NCI-H526 (cell line): ENCODE data around the gene ARMH3.
"Not testable (repeated sequence)": the region's sequence is repeated elsewhere in the genome, so short reads cannot be mapped to it uniquely, and the experiment has no call there.

Source experiments
- DNase-seq, 2 experiments: peaks; one replicate each; lab custom pipeline; 2025; lab: John Stamatoyannopoulos, UW

ARMH3 gene

DNA sequence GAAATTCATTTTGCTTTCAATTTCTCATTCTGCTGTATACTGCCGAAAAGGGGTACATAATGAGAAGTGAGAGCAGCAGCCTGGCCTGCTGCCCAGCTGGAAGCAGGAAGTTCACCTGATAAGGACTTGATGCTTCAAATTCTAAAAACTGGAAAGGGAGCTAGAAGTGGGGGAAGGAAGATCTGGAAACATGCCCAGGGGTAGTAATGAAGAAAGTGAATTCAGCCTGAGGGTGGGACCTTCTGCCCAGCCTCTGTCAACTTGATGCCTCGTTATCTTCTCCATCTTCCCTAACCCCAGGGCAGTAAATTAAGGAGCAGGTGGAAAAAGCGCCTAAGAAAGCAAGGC lies 69.4 kb downstream of the ARMH3 start:
- DNase-seq: no peak

DNA sequence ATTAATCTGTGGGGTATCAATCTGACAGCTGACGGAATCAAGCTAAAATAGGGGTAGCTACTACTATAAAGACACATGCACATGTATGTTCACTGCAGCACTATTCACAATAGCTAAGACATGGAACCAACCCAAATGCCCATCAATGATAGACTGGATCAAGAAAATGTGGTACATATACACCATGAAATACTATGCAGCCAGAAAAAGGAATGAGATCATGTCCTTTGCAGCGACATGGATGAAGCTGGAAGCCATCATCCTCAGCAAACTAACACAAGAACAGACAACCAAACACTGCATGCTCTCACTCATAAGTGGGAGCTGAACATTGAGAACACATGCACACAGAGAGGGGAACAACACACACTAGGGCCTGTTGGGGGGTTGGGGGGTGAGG lies 75.3 kb downstream of the ARMH3 start:
- not testable (repeated sequence) for DNase-seq

DNA sequence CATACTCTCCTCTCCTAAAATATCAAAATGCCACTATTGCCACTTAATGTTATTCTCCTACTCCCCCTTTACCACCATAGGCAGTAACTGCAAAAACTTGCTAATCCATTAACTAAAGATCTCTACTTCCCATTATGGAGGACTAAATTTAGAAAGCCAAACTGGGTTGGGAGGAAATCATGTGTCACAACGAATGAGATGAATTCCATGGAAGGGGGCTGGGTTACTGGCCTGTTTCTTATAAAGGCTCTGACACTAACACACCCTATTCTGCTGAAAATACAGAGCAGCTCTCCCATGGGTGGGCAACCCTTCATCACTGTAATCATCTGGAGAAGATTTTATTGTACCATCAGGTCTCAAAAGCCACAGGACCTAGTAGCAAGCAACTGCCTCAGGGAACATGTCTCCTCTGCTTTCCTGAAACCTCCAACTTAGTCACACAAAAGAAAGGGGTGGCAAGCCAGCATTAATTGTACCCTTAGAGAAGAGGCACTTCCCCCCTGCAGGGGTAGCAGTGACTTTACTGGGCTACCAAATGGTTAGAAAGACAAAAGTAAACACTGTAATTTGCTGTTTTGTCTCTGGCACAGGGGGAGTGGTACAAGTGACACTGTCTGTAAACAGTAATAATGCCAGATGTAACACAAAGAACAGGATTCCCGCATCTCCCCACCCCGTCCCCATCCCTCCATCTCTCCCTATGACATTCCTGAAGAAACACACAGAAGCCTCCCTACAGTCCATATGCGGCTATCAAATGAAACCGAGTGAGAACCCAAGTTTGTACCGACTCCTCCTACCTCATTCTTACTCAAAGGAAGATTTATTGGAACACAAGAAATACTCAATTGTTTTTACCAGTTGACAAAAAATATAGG lies 81.6 kb downstream of the ARMH3 start:
- DNase-seq: no peak

DNA sequence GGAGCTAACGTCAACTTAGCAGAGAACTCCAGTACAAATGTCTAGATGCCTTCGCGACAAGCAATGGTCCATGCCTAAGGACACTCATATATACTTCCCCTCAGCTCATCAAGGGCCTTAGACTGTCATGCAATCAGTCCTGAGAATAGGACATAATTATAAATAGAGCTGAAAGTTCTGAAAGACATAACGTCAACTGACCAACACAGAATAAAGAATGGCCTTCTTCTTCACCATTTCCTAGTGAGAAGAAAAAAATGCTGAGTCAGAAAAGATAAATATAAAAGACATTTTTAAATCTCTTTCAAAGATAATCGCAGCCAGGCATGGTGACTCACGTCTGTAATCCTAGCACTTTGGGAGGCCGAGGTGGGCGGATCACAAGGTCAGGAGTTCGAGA lies 83.2 kb downstream of the ARMH3 start:
- DNase-seq: no peak

DNA sequence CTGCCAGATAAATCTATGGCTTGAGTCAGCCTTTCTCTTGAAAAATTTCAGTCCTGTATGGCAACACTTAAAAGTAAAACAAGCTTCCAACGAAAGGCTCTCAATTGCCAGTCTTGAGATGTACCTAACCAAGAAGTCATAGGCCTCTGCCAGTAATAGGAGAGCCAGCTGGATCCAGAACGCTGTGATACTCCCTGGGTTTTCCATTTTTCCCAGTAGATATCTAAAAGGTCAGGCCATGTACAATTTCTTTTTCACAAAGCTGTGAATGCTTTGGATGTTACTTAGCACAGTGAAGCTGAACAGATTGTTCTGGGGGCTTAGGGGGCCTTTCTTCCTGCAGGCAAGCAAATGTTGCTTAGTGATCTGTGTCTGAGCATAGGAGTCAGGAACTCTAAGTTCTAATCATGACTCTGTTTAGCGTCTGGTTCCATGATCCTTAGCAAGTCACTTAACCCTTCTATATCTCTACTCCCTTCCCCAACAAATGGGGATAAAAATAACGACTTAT lies 86.5 kb downstream of the ARMH3 start:
- DNase-seq: no peak

DNA sequence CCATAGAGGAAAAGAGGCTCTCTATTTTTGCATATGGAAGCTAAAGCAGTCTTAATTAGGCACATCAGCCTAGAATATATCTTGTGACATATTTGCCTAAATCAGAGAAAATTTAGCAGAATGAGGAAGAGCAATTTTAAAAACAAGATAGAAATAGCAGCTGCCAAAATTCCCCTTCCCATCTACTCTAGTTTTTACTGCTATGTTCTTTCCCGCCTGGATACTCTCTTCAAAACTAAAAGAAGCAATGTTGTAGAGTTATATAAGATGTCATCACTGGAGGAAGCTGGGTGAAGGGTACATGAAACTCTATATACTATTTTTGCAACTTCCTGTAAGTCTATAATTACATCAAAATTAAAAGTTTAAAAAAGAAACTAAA lies 87.0 kb downstream of the ARMH3 start:
- no peak for DNase-seq

DNA sequence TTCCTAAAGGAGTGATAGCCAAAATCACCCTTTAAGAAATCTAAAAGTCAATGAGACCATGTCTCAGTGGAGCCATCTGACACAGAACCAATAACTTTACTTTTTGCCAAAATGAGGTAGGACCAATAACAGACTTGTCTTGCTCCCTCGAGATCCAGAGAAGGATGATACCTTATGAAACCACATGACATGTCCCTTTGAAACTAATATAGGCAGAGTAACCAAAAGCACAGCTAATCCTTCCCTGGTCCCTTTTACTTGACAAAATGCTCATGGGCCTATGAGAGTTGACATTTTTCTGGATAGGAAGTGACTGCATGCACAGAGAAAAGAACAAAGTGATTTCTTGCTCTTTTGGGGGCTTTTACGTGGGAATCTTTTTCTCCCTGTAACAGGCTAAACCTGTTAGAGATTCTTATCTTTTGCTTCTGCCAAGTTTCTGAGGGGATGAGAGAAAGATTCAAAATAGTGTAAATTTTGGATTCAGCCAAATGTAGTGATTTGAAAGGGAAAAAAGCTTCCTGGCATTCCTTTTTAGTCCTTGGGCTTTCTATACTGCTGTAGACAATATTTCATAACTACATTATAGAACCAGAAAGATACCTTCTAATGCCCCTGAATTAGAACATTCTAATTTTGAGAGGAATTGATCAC lies 87.6 kb downstream of the ARMH3 start:
- no peak for DNase-seq

DNA sequence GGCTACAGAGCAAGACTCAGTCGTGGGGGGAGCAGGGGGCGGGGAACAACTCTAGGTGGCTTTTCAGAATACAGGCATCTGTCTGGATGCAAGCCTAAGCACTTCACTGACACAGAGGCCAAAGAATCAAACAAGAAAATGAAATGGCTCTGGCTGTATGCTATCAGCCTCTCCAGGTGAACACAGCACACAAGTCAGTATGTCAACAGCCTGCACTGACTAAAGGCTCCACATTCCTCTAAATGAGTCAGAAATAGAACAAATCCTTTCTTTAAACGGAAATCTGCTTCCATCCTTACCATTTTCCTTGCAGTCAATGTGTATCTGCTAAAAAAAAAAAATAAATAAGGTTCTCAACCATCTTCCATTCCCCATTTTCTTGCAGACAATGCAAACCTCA lies 88.3 kb downstream of the ARMH3 start:
- DNase-seq: no peak

DNA sequence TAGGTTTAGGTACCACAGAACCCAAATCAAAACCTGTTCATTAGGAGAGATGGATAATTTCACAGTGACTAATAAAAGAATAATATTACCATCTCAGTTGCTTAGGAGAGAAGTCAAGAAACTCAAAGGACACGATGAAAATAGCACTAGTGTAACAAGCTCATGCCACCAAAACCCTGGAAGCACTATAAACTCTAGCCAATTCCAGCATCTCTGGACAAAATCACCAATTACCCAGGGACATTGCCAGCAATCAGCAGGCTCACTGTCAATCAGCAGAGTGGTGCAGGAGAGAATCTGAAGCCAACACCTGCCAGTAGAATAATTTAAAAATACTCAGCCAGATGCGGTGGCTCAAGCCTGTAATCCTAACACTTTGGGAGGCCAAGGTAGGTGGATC lies 88.9 kb downstream of the ARMH3 start:
- DNase-seq: no peak

DNA sequence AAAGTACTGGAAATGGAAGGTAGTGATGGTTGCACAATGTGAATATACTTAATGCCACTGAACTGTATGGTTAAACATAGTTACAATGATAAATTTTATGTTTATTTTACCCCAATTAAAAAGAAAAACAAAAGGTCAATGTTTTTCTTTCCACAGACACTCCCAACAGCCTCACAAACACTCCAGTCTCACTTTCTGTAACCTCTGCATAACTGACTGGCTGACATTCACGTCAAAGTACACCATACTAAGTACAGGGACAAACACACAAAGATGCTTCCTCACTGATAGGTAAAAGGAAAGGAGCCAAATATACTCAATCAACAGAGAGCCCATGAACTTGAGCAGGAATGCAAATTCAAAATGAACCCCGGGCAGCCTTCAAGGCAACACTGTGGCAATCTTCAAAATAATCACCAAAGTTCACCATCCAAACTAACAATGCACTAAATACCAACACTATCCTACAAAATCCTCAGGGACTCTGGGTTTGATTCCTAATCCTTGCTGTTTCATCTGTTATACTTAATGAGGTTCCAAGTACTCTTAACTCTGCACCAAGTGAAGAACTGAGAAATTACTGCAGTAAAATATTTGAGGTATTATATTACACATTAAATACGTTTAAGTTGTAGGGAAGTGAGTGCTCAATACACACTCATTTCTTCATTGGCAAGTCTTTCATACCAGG lies 90.8 kb downstream of the ARMH3 start:
- DNase-seq: no peak

DNA sequence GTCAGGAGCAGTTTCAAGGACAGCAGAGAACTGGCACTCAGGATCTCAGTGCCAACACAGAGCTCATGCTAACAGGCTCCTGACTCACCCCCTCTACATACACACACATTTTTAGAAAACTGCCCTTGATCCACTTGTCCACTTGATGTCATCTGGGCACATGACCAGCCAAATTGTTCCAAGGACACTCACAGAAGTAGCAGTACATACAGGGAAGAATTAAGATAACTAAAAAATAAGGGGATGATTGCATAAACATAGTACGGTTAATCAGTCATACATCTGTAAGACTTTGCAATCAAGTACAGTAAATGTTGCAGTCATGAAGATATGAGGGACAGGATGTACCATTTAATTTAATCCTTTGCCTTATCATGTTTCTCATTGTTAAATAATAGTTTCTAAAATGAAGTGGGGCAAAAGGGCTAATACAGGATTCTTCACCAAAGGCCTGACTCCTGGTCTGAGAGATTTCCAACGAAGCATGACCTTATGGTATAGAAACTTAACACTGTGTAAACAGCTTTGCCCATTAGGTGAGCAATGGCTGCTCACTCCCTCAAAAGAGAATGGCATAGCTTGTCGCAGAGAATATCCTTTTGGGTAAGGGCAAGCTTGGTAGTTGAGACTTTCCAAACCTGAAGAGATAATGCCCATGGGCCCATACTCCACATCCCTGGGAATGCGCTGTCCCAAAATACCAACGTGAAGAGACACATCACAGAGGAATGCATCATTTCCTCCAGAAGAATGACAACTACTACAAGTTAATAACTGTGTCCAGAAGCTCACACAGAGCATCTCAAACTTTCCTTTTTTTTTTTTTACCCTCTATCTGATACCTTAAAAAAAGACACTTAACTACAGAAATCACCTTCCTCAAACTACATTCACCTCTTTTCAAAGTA lies 94.1 kb downstream of the ARMH3 start:
- peak in 1 of 2 experiments; percentile 27 for DNase-seq

DNA sequence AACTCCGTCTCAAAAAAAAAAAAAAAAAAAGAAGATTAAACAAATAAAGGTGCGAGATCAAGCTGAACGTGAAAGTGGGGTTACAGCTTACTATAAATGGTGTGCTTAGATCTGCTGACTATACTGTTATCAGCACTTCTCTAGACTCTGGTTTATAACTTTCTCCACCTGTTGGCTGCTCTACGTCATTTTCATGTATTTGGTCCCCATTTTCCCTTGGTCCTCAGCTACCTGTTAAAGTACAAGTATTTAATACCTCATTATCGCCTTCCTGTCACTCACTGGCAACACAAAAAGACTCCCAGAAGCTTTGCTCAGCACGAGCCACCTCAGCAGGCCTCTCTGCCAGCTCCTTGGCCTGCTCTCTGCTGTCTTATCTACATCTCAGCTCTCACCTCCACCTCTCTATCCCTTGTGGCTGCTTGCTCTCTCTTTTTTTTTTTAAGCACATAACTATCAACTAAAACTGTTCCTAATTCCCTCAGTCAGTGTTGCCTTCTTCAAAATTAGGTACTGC lies 95.0 kb downstream of the ARMH3 start:
- DNase-seq: no peak

DNA sequence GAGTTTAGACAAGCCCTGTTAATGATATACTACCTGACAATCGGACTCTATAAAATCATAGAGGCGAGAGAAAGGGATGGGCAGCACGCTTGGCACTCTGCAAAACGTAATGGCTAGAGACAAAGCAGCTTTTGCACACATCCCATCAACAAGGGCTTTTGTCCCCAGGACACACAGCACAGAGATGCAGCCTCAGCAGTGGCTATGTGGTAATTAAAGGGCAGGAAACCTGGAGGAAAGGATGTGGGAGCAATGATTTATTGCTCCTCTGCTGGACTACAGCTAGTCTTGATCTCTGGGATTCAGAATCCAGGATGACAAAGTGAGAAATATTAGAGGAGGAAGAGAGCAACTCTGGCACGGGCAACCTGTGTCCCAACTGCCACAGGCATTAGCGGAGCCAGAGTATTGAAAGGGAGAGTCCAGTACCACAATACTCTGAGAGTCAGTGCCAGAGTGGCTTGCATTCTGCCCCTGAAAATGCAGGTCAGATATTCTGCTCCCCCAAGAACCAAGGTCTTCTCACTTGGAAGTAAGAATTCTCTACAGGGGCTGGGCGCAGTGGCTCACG lies 96.5 kb downstream of the ARMH3 start:
- no peak for DNase-seq

DNA sequence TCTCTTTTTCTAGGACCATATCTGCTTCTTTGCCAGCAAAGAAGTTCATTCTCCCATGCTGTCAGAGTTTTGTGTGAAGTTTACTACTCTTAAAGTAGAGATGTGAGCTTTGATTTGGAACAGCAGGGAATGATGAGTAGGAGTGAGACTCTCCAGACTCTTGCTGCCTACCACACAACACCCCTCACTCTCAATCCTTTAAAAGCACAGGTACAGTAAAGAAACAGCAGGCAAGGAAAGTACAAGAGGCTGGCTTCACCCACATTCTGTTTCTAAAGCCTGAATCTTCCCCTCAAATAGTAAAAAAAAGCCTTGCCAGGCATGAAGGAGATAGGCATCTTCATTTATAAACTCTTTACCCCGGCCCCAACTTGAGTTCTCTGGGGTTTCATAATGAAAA lies 97.3 kb downstream of the ARMH3 start:
- no peak for DNase-seq

DNA sequence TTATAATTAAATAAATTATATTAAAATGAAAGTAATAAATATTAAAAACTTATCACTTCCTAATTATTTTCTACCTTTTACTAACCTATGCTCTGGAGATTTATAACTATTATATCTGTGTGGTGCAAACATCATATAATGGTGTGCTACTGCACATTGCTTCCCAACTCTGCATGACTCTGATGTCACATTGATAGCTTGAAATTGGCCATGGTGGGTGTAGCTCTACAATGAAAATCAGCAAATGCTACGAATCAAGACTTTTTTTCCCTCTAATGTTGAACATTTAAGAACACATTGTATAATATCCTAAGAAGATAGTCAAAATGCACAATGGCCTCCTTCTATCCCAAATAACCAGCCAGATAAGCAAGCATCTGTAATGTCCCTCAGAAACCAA lies 99.1 kb downstream of the ARMH3 start:
- no peak for DNase-seq

DNA sequence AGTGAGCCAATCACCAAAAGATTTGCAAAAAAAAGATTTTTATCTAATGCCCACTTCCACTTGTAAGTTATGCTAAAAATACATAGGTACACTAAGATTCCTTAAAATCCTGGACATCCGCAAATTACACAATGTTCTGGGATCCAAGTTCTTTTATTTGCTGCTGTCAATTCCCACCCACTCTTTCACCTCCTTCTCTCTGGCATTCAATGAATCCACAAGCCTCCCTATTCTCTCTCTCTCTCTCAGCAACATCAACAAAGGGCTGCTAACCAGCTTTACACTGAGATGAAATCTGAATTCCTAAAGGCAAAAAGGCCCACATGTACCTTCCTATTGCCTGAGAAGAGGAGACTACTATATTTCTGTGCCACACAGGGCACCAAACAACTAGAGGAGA lies 99.9 kb downstream of the ARMH3 start:
- DNase-seq: no peak

DNA sequence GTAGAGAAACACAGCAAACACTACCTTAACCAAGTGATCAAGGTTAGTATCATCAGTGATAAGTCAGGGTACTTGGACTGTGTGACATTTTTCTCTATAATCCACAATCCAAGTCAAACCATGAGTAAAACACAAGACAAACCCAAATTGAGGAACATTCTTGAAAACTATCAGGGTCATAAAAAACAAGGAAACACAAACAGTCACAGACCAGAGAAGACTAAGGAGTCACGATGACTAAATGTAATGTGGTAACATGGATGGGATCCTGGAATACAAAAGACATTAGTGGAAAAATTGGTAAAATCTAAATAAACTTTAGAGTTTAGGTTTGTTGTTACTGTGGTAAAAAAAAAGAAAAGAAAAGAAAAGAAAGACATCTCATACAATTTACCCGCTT lies 103.8 kb downstream of the ARMH3 start:
- no peak for DNase-seq

DNA sequence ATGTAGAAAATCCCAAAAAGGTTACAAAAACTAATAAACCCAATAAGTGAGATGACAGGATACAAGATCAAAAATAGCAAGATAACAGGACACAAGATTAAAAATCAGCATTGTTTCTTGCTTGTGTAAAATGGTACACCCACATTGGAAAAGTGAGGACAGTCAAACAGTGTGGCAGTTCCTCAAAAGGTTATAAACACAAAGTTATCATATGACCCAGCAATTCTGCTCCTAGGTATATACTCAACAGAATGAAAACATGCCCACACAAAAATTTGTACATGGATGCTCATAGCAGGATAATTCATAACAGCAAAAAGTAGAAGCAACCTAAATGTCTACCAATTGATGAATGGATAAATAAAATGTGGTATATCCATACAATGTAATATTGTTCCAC lies 105.8 kb downstream of the ARMH3 start:
- no peak for DNase-seq

DNA sequence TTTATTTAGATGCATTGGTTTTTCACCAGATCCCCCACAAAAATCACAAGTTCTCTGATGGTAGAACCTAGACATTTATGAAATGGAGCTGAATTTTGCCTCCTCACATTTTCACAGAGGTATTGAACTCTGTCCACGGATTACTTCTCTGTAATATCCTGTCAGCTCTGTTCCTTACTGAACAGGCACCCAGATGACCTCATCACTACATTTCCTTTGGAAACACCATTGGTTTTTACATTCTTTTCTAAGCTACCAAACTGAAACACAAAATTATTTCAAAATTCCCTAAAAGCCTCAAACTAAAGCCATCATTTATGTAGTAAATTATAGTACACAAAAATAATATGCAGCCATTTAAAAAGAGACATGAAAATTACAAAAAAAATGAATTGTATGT lies 114.1 kb downstream of the ARMH3 start:
- DNase-seq: no peak

DNA sequence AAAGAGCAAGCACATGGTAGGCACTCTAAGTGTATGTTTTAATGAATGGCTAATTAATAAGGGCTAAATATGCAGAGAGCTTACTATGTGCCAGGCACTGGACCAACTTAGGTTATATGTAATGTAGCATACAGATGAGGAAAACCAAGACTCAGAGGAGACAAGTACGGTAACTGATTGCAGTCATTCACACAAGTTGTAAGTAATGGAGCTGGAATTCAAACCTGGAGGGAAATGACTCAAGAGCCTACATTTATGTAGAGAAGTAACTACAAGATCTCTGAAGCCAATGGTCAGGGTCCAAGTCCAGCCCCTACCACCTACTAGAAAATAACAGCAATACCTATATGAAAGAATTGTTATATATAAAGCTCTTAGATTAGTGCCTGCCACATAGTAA lies 115.1 kb downstream of the ARMH3 start:
- no peak for DNase-seq

DNA sequence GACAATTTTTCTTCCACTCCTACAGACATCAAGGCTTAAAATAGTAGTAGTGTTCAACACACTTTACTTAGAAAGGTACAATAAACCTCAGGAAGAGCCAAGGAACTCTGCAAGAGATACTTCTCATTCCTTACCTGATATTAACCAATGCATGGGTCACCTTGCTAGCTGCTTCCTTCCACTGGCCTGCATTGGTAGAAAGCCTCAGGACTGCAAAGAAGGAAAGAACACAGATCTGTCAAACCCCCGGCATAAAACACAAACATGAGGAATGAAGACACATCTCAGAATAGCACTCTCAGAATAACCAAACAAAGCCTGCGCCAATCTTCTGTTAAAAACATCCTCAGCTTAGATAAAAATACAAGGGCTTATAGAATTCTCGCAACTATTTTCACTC lies 116.2 kb downstream of the ARMH3 start:
- DNase-seq: no peak
